OCI-LY7 (cell line): ENCODE results near the gene CCDC102B. TPM values are rescaled to one million over a fixed set of nuclear protein-coding genes. Genes with fewer than 3 reads are reported as not detected.

Experiments used
- BruUV-seq: library from RNA; stranded (reverse); fragments of 400-500 nt; replicated peaks from 2 replicates; lab custom pipeline; 2021; lab: Mats Ljungman, UMichigan
- CTCF ChIA-PET: fragments of 300-600 bp; sonication (Branson Sonifier 250); formaldehyde crosslinking; loops from one replicate; lab custom pipeline; 2022; ENCODE audit warnings: antibody characterized with exemption; ENCODE audit not compliant: unreplicated experiment; lab: Charles Lee
- POLR2A ChIA-PET: fragments of 300-600 bp; sonication (Branson Sonifier 250); formaldehyde crosslinking; loops from one replicate; lab custom pipeline; 2022; ENCODE audit warnings: antibody characterized with exemption; lab: Charles Lee
- DNase-seq: peaks from one replicate; pipeline ENCODE4 v3.0.0-alpha.2; 2015; ENCODE audit warnings: low spot score
- H2AFZ ChIP-seq: fragments of 200-600 bp; sonication (generic), shearing (Covaris generic); 2 replicates; pipeline ENCODE4 v1.6.1; 2014; ENCODE audit warnings: mild to moderate bottlenecking, antibody characterized with exemption, low read length, moderate library complexity
- H3K27ac ChIP-seq: fragments of 200-600 bp; sonication (generic); 2 replicates; pipeline ENCODE4 v1.5.1; 2014; ENCODE audit warnings: mixed run types, low read depth, mild to moderate bottlenecking, moderate library complexity, low read length, inconsistent platforms; ENCODE audit not compliant: poor library complexity, severe bottlenecking
- H3K36me3 ChIP-seq: fragments of 200-600 bp; sonication (generic); 2 replicates; pipeline ENCODE4 v1.6.1; 2014; ENCODE audit warnings: mild to moderate bottlenecking, antibody characterized with exemption, low read length, moderate library complexity, mixed read lengths; ENCODE audit not compliant: insufficient read depth
- H3K4me1 ChIP-seq: fragments of 200-600 bp; sonication (generic); 2 replicates; pipeline ENCODE4 v1.5.1; 2014; ENCODE audit warnings: mild to moderate bottlenecking, low read length; ENCODE audit not compliant: insufficient read depth, poor library complexity, severe bottlenecking
- H3K4me2 ChIP-seq: fragments of 200-600 bp; sonication (generic); 2 replicates; pipeline ENCODE4 v1.6.1; 2014; ENCODE audit warnings: mild to moderate bottlenecking, low read length
- H3K4me3 ChIP-seq: fragments of 200-600 bp; sonication (generic); 2 replicates; pipeline ENCODE4 v1.5.1; 2014; ENCODE audit warnings: mild to moderate bottlenecking, low read depth, low read length; ENCODE audit not compliant: poor library complexity, severe bottlenecking
- H3K79me2 ChIP-seq: fragments of 200-600 bp; sonication (generic); 2 replicates; pipeline ENCODE4 v1.6.1; 2016; ENCODE audit warnings: low read depth, mild to moderate bottlenecking, low read length, moderate library complexity, mixed read lengths; ENCODE audit not compliant: insufficient read depth
- H3K9me2 ChIP-seq: fragments of 200-600 bp; sonication (generic); 2 replicates; pipeline ENCODE4 v1.6.1; 2016; ENCODE audit warnings: mild to moderate bottlenecking, low read length, mixed read lengths; ENCODE audit not compliant: insufficient read depth
- H3K9me3 ChIP-seq: fragments of 200-600 bp; sonication (generic); 2 replicates; pipeline ENCODE4 v1.6.1; 2014; ENCODE audit warnings: mild to moderate bottlenecking, mixed run types, low read length, mixed read lengths
- H4K20me1 ChIP-seq: fragments of 200-600 bp; sonication (generic); 2 replicates; pipeline ENCODE4 v1.6.1; 2014; ENCODE audit warnings: mild to moderate bottlenecking, antibody characterized with exemption, low read length, moderate library complexity, mixed read lengths; ENCODE audit not compliant: insufficient read depth
- EZH2phosphoT487 ChIP-seq: fragments of 200-600 bp; sonication (generic); IDR thresholded peaks from 2 replicates; pipeline ENCODE4 v1.6.1; 2018; ENCODE audit warnings: low read depth, borderline replicate concordance, mild to moderate bottlenecking, mixed run types, antibody characterized with exemption, low read length, moderate library complexity, mixed read lengths
- intact Hi-C: fragments of 100-400 bp; cut with micrococcal nuclease; formaldehyde crosslinking; loops from one replicate; pipeline ENCODE4 v1.10.0; 2022; ENCODE audit not compliant: unreplicated experiment
- total RNA-seq, 2 experiments: library from RNA; depleted of rRNA in 1 of 2; stranded (reverse); fragments of >200 nt in 1 of 2; shearing (Covaris generic) in 1 of 2; gene quantifications; 2 replicates each; pipeline ENCODE4 v1.2.3, GENCODE V29; 2014 to 2022
- TF ChIP-seq, protein P1 (sequence below): fragments of 200-600 bp; sonication (generic); conservative IDR thresholded peaks from 2 replicates; pipeline ENCODE4 v1.5.1; 2014; ENCODE audit warnings: mild to moderate bottlenecking, antibody characterized with exemption, low read length, moderate library complexity, mixed read lengths

The CCDC102B gene
- total RNA-seq, 2 experiments from 2014 or later, result 0.46 to 0.54 TPM

DNA sequence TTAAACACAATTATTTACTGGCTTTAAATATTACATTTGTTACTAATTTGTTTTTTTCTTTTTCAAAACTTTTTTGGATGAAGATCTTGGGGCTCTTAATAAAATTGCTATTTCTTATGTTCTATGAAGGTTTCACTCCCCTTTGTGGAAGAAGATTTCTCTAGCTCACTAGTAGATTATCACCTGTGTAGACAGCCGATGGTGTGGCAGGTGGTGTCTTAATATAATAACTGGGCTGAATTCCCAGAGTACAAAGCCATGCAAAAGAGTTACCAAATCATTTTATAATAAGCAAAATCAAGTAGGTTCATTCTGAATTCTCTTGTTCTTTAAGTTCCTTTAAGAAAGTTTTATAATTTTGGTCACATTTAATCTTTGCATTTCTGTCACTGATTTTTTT is 233.7 kb downstream of the CCDC102B start:
- no peaks in the 10 kb centered on the region for H3K9me3 ChIP-seq
- no TSS peak for BruUV-seq
- ChIA-PET CTCF (no interaction called here), POLR2A (no interaction called here)
- TF ChIP-seq, protein P1, sequence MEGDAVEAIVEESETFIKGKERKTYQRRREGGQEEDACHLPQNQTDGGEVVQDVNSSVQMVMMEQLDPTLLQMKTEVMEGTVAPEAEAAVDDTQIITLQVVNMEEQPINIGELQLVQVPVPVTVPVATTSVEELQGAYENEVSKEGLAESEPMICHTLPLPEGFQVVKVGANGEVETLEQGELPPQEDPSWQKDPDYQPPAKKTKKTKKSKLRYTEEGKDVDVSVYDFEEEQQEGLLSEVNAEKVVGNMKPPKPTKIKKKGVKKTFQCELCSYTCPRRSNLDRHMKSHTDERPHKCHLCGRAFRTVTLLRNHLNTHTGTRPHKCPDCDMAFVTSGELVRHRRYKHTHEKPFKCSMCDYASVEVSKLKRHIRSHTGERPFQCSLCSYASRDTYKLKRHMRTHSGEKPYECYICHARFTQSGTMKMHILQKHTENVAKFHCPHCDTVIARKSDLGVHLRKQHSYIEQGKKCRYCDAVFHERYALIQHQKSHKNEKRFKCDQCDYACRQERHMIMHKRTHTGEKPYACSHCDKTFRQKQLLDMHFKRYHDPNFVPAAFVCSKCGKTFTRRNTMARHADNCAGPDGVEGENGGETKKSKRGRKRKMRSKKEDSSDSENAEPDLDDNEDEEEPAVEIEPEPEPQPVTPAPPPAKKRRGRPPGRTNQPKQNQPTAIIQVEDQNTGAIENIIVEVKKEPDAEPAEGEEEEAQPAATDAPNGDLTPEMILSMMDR, result no peak
- no peak for TF ChIP-seq EZH2phosphoT487
- intact Hi-C loops, result no loop called here
- no peaks in the 10 kb centered on the region for H4K20me1 ChIP-seq
- H3K4me2 ChIP-seq, result no peak overlapping the region
- H3K36me3 ChIP-seq, result no peaks in the 10 kb centered on the region
- no peaks in the 10 kb centered on the region for H3K9me2 ChIP-seq
- no peak for DNase-seq
- H2AFZ ChIP-seq, result no peak overlapping the region
- H3K4me1 ChIP-seq, result no peaks in the 10 kb centered on the region
- H3K27ac ChIP-seq, result no peak overlapping the region
- no peaks in the 10 kb centered on the region for H3K79me2 ChIP-seq
- H3K4me3 ChIP-seq, result no peak overlapping the region

DNA sequence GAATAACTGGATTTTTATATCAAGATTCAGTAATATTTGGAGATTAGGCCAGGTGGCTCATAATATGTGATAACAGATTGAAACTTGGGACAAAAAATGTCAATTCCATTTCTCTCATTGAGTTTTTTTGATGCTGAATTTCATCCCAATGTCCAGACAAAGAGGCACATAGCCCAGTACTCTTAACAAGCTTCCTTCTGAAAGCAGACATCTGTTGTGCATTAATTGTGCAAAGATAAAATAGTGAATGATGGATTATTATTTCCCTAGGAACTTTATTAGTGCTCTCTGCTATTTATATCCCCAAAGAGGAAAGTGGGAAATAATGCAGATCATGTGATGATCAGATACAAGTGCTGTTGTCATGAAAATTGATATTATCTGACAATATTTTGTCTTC is 234.1 kb downstream of the CCDC102B start:
- ChIA-PET CTCF (no interaction called here), POLR2A (no interaction called here)
- Histone ChIP-seq H3K27ac (no peak overlapping the region), H4K20me1 (no peaks in the 10 kb centered on the region), H3K79me2 (no peaks in the 10 kb centered on the region), H3K36me3 (no peaks in the 10 kb centered on the region), H3K4me2 (no peak overlapping the region), H3K9me3 (no peaks in the 10 kb centered on the region), H3K4me1 (no peaks in the 10 kb centered on the region), H2AFZ (no peak overlapping the region), H3K9me2 (no peaks in the 10 kb centered on the region), H3K4me3 (no peak overlapping the region)
- no TSS peak for BruUV-seq
- no peak for DNase-seq
- TF ChIP-seq EZH2phosphoT487, result no peak
- TF ChIP-seq, protein P1, result no peak
- intact Hi-C loops, result no loop called here

DNA sequence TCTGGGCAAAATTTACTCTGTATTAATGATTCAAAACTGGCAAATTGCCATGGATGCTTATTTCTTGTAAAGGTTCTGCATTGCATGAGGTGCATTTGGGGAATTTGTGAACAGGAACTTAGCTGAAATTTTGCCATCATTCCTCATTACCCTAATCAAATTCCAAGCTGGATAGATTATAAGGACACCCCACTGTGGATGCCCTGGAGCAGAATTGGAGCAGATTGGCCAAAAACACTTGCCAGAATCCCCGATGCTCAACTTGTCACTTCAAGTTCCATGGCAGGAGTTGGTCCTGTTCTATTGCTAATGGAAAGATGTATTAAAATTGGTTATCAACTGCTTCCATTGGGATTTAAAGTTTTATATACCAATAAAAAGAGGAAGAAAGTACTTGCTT is 237.9 kb downstream of the CCDC102B start:
- BruUV-seq, result no TSS peak
- intact Hi-C loops, result no loop called here
- Histone ChIP-seq H3K4me1 (no peaks in the 10 kb centered on the region), H2AFZ (no peak overlapping the region), H3K36me3 (no peaks in the 10 kb centered on the region), H4K20me1 (no peaks in the 10 kb centered on the region), H3K4me3 (no peak overlapping the region), H3K4me2 (no peak overlapping the region), H3K79me2 (no peaks in the 10 kb centered on the region), H3K9me3 (no peaks in the 10 kb centered on the region), H3K9me2 (no peaks in the 10 kb centered on the region), H3K27ac (no peak overlapping the region)
- TF ChIP-seq, protein P1, result no peak
- TF ChIP-seq EZH2phosphoT487, result no peak
- POLR2A ChIA-PET, result no interaction called here
- CTCF ChIA-PET, result no interaction called here
- no peak for DNase-seq
